C4-2B (cell line): ENCODE results near the gene ZNF521.

ENCODE experiments used
- CTCF ChIP-seq: fragments of 450-650 bp; conservative IDR thresholded peaks from 2 replicates; pipeline ENCODE4 v1.5.1; 2017; ENCODE audit warnings: mild to moderate bottlenecking
- ZFX ChIP-seq: fragments of 450-650 bp; IDR thresholded peaks from 2 replicates; pipeline ENCODE4 v1.6.1; 2017

- no peak for TF ChIP-seq CTCF
- no peak for TF ChIP-seq ZFX
These were observed 274.7 kb downstream of the ZNF521 start for GRCh38 chr18:25077038-25077943.
